ENCODE results near the gene SUSD2.
"Not testable (repeated sequence)": the region's sequence is repeated elsewhere in the genome, so short reads cannot be mapped to it uniquely, and the experiment has no call there.

The SUSD2 gene

GRCh38 chr22:24206460-24207263 lies 25.4 kb downstream of the SUSD2 start:
- intact Hi-C loops (cut with DNase I); DNase-seq: not testable (repeated sequence)

GRCh38 chr22:24207264-24208011 lies 26.2 kb downstream of the SUSD2 start:
- DNase-seq: no peak
- intact Hi-C loops (cut with DNase I): no loop called here

GRCh38 chr22:24208012-24208749 lies 26.9 kb downstream of the SUSD2 start:
- intact Hi-C loops (cut with DNase I): no loop called here
- peak in 8 of 42 donors; percentile 6 to 62 (median 20) for DNase-seq

GRCh38 chr22:24209016-24209415 lies 27.7 kb downstream of the SUSD2 start:
- no peak for DNase-seq
- intact Hi-C loops (cut with DNase I): no loop called here

GRCh38 chr22:24209687-24210086 lies 28.4 kb downstream of the SUSD2 start:
- intact Hi-C loops (cut with DNase I): no loop called here
- DNase-seq: no peak

GRCh38 chr22:24210409-24210808 lies 29.1 kb downstream of the SUSD2 start:
- intact Hi-C loops (cut with DNase I); DNase-seq: not testable (repeated sequence)

- DNase-seq; intact Hi-C loops (cut with DNase I): not testable (repeated sequence)
Observed at GRCh38 chr22:24211716-24212115, 30.4 kb downstream of the SUSD2 start.

- DNase-seq; intact Hi-C loops (cut with DNase I): not testable (repeated sequence)
Observed at GRCh38 chr22:24213111-24213510, 31.8 kb downstream of the SUSD2 start.

- intact Hi-C loops (cut with DNase I): no loop called here
Observed at GRCh38 chr22:24214467-24215285, 33.4 kb downstream of the SUSD2 start.

GRCh38 chr22:24216541-24217209 lies 35.4 kb downstream of the SUSD2 start:
- intact Hi-C loops (cut with DNase I): no loop called here
- no peak for DNase-seq

More at GRCh38 chr22:24214467-24215285, 33.4 kb downstream of the SUSD2 start:
- no peak for DNase-seq

GRCh38 chr22:24217384-24217783 lies 36.1 kb downstream of the SUSD2 start:
- intact Hi-C loops (cut with DNase I): no loop called here
- DNase-seq: no peak

- no peak for DNase-seq
- intact Hi-C loops (cut with DNase I): no loop called here
Observed at GRCh38 chr22:24219750-24220149, 38.5 kb downstream of the SUSD2 start.

GRCh38 chr22:24224468-24224867 lies 43.2 kb downstream of the SUSD2 start:
- DNase-seq: no peak
- intact Hi-C loops (cut with DNase I): no loop called here

GRCh38 chr22:24225044-24225601 lies 43.8 kb downstream of the SUSD2 start:
- DNase-seq: no peak
- intact Hi-C loops (cut with DNase I): no loop called here

- no peak for DNase-seq
- intact Hi-C loops (cut with DNase I): no loop called here
Observed at GRCh38 chr22:24225951-24226350, 44.7 kb downstream of the SUSD2 start.

GRCh38 chr22:24230911-24231656 lies 49.8 kb downstream of the SUSD2 start:
- intact Hi-C loops (cut with DNase I): no loop called here
- peak in 19 of 42 donors; percentile 11 to 67 (median 29) for DNase-seq

- DNase-seq: no peak
- intact Hi-C loops (cut with DNase I): no loop called here
Observed at GRCh38 chr22:24231706-24232105, 50.4 kb downstream of the SUSD2 start.
